Hepatocyte (in vitro differentiated cells): ENCODE results near the gene WDR59. TPM values are rescaled to one million over a fixed set of nuclear protein-coding genes. Genes with fewer than 3 reads are reported as not detected.

Source experiments
- DNase-seq: peaks from one replicate; pipeline ENCODE4 v3.0.0-alpha.2; 2016; ENCODE audit warnings: low spot score
- H2AFZ ChIP-seq: fragments of 200-600 bp; sonication (generic); 2 replicates; pipeline ENCODE4 v1.6.0; 2016; ENCODE audit warnings: antibody characterized with exemption, mild to moderate bottlenecking
- H3K27ac ChIP-seq: fragments of 200-600 bp; sonication (generic); 2 replicates; pipeline ENCODE4 v1.5.1; 2016; ENCODE audit warnings: mild to moderate bottlenecking
- H3K27me3 ChIP-seq: fragments of 200-600 bp; sonication (generic); 2 replicates; pipeline ENCODE4 v1.6.1; 2016
- H3K36me3 ChIP-seq: fragments of 200-600 bp; sonication (generic); replicated peaks from 2 replicates; pipeline ENCODE4 v1.5.1; 2016; ENCODE audit warnings: low read depth; ENCODE audit not compliant: insufficient read depth
- H3K4me1 ChIP-seq: fragments of 200-600 bp; sonication (generic); 2 replicates; pipeline ENCODE4 v1.5.1; 2016; ENCODE audit warnings: mild to moderate bottlenecking, moderate library complexity; ENCODE audit not compliant: insufficient read depth
- H3K4me2 ChIP-seq: fragments of 200-600 bp; sonication (generic); 2 replicates; pipeline ENCODE4 v1.6.0; 2016
- H3K4me3 ChIP-seq: fragments of 200-600 bp; sonication (generic); 2 replicates; pipeline ENCODE4 v1.5.1; 2016; ENCODE audit warnings: mild to moderate bottlenecking
- H3K79me2 ChIP-seq: fragments of 200-600 bp; sonication (generic); 2 replicates; pipeline ENCODE4 v1.6.0; 2017; ENCODE audit warnings: mild to moderate bottlenecking
- H3K9me2 ChIP-seq: fragments of 200-600 bp; sonication (generic); replicated peaks from 2 replicates; pipeline ENCODE4 v1.6.0; 2017; ENCODE audit warnings: mild to moderate bottlenecking; ENCODE audit not compliant: insufficient read depth
- H3K9me3 ChIP-seq: fragments of 200-600 bp; sonication (generic); 2 replicates; pipeline ENCODE4 v1.5.1; 2016; ENCODE audit warnings: low read depth, mild to moderate bottlenecking
- H4K20me1 ChIP-seq: fragments of 200-600 bp; sonication (generic); 2 replicates; pipeline ENCODE4 v1.6.0; 2016; ENCODE audit warnings: mild to moderate bottlenecking; ENCODE audit not compliant: insufficient read depth, poor library complexity, severe bottlenecking
- EZH2 ChIP-seq: fragments of 200-600 bp; sonication (generic); IDR thresholded peaks from 2 replicates; pipeline ENCODE4 v1.6.1; 2016; ENCODE audit warnings: antibody characterized with exemption, mild to moderate bottlenecking, borderline replicate concordance
- EZH2phosphoT487 ChIP-seq: fragments of 200-600 bp; sonication (generic); IDR thresholded peaks from one replicate; pipeline ENCODE4 v1.6.1; 2018; ENCODE audit warnings: antibody characterized with exemption, mild to moderate bottlenecking, low read depth, moderate library complexity; ENCODE audit not compliant: unreplicated experiment, severe bottlenecking
- WGBS: methylation state at CpG from one replicate; pipeline ENCODE4 v1.1.6; 2016; ENCODE audit warnings: low lambda C conversion rate; ENCODE audit errors: missing lambda C conversion rate; 5-methylcytosine and 5-hydroxymethylcytosine counted together
- polyA plus RNA-seq: library from polyadenylated mRNA; unstranded; fragments of >200 nt; fragmentation: Nextera tagmentation; extraction: Ambion mirVana; gene quantifications from 2 replicates; pipeline ENCODE4 v1.2.1, GENCODE V29; 2016
- total RNA-seq: library from RNA; depleted of rRNA; stranded (reverse); fragments of >200 nt; gene quantifications from 2 replicates; pipeline ENCODE4 v1.2.3, GENCODE V29; 2014
- TF ChIP-seq, protein P1 (sequence below): fragments of 200-600 bp; sonication (generic); IDR thresholded peaks from 2 replicates; pipeline ENCODE4 v1.5.1; 2016; ENCODE audit warnings: antibody characterized with exemption, mild to moderate bottlenecking; ENCODE audit not compliant: poor library complexity

WDR59 gene
- total and polyA plus RNA-seq, 2 experiments from 2014 or later, result 32.8 to 35.7 TPM

DNA sequence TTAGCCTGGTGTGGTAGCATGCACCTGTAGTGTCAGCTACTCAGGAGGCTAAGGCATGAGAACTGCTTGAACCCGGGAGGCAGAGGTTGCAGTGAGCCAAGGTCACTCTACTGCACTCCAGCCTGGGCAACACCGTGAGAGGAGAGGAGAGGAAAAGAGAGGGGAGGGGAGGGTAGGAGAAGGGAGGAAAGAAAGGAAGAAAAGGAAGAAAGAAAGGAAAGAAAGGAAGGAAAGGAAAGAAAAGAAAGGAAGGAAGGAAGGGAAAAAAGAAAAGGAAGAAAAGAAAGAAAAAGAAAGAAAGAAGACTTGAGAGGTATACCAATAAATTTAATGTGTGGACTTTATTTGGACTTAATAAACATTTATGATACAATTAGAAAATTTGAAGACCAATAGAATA is 143.5 kb downstream of the WDR59 start:
- Histone ChIP-seq H3K79me2 (no peaks in the 10 kb centered on the region), H4K20me1 (no peaks in the 10 kb centered on the region), H3K9me3 (no peaks in the 10 kb centered on the region), H3K27ac (no peak overlapping the region), H3K36me3 (no peaks in the 10 kb centered on the region), H2AFZ (no peak overlapping the region), H3K4me3 (no peak overlapping the region), H3K27me3 (no peaks in the 10 kb centered on the region), H3K9me2 (no peaks in the 10 kb centered on the region), H3K4me1 (no peaks in the 10 kb centered on the region), H3K4me2 (no peak overlapping the region)
- TF ChIP-seq EZH2 (no peak), EZH2phosphoT487 (no peak)
- TF ChIP-seq, protein P1, sequence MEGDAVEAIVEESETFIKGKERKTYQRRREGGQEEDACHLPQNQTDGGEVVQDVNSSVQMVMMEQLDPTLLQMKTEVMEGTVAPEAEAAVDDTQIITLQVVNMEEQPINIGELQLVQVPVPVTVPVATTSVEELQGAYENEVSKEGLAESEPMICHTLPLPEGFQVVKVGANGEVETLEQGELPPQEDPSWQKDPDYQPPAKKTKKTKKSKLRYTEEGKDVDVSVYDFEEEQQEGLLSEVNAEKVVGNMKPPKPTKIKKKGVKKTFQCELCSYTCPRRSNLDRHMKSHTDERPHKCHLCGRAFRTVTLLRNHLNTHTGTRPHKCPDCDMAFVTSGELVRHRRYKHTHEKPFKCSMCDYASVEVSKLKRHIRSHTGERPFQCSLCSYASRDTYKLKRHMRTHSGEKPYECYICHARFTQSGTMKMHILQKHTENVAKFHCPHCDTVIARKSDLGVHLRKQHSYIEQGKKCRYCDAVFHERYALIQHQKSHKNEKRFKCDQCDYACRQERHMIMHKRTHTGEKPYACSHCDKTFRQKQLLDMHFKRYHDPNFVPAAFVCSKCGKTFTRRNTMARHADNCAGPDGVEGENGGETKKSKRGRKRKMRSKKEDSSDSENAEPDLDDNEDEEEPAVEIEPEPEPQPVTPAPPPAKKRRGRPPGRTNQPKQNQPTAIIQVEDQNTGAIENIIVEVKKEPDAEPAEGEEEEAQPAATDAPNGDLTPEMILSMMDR, result no peak
- DNase-seq, result no peak
- WGBS, result 80% methylated on average over 2 of the region's 2 CpGs

DNA sequence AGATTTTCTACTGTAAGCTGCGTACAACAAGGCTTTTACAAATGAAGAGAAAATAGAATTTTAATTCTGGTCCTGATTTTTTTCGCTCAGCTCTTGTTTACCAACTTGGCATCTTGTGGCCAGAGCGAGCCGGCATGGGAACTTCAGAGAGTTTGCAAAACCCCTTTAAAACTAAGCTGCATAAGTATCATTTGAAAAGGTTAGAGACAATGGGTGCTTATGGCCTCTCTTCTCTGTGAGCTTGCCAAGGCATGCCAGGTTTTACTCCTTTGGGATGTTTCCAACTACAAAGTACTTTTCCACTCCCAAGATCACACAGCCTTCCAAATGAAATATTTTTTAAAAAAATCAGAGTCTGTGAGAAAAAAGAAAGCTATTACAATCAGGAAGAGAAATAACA is 147.9 kb downstream of the WDR59 start:
- TF ChIP-seq, protein P1, result no peak
- TF ChIP-seq EZH2 (no peak), EZH2phosphoT487 (no peak)
- no peak overlapping the region for H2AFZ ChIP-seq
- no peaks in the 10 kb centered on the region for H3K9me3 ChIP-seq
- no peaks in the 10 kb centered on the region for H4K20me1 ChIP-seq
- H3K27ac ChIP-seq, result no peak overlapping the region
- H3K27me3 ChIP-seq, result no peaks in the 10 kb centered on the region
- 85% methylated on average over 4 of the region's 4 CpGs for WGBS
- H3K4me3 ChIP-seq, result no peak overlapping the region
- no peaks in the 10 kb centered on the region for H3K4me1 ChIP-seq
- no peaks in the 10 kb centered on the region for H3K9me2 ChIP-seq
- H3K36me3 ChIP-seq, result no peaks in the 10 kb centered on the region
- no peak for DNase-seq
- no peaks in the 10 kb centered on the region for H3K79me2 ChIP-seq
- no peak overlapping the region for H3K4me2 ChIP-seq

DNA sequence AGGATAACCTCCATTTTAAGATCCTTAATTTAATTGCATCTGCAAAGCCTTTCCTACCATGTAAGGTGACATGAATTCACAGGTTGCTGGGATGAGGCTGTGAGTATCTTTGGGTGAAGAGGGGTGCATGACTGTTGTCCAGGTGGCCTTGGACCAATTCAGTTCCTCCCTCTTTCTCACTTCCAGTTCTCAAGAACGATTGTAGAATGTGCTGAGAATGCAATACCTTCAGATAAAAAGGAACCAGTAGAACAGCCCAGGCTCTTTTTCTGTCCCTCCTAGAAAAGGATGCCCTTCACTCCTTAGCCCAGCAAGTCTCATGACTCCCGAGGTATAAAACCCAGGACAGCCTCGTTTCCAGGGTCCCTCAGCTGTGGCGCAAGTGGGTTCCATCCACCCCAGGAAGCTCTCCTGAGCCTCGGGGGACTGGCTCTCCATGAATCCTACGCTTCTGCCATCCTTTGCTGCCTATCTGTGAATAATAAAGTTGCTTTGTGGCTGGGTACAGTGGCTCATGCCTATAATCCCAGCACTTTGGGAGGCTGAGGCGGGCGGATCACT is 148.7 kb downstream of the WDR59 start:
- Histone ChIP-seq H3K4me1 (no peaks in the 10 kb centered on the region), H4K20me1 (no peaks in the 10 kb centered on the region), H3K79me2 (no peaks in the 10 kb centered on the region), H3K36me3 (no peaks in the 10 kb centered on the region), H3K4me3 (no peak overlapping the region), H3K9me3 (no peaks in the 10 kb centered on the region), H3K27ac (no peak overlapping the region), H3K9me2 (no peaks in the 10 kb centered on the region), H3K27me3 (no peaks in the 10 kb centered on the region), H3K4me2 (no peak overlapping the region), H2AFZ (no peak overlapping the region)
- TF ChIP-seq, protein P1, result no peak
- no peak for DNase-seq
- WGBS, result 88% methylated on average over 8 of the region's 8 CpGs

DNA sequence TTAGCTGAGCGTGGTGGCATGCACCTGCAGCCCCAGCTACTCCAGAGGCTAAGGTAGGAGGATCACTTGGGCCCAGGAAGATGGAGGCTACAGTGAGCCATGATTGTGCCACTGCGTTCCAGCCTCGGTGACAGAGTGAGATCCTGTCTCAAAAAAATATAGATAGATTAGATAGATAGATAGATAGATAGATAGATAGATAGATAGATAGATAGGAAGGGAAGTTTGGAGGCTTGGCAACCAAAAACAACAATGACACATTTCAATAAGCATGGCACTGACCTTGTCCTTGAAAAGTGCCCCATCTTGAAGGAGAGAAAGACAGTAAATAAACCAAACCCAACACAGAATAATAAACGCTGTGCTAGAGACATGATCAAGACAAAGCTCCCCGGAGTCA is 152.7 kb downstream of the WDR59 start:
- Histone ChIP-seq H3K27me3 (no peaks in the 10 kb centered on the region), H3K4me3 (no peak overlapping the region), H3K27ac (no peak overlapping the region), H3K4me2 (no peak overlapping the region), H2AFZ (no peak overlapping the region), H3K4me1 (no peaks in the 10 kb centered on the region), H3K9me3 (no peaks in the 10 kb centered on the region), H3K36me3 (no peaks in the 10 kb centered on the region), H3K9me2 (no peaks in the 10 kb centered on the region), H3K79me2 (no peaks in the 10 kb centered on the region), H4K20me1 (no peaks in the 10 kb centered on the region)
- WGBS, result 84% methylated on average over 5 of the region's 5 CpGs
- TF ChIP-seq, protein P1, result no peak
- TF ChIP-seq EZH2 (no peak), EZH2phosphoT487 (no peak)
- DNase-seq, result no peak
